Parathyroid adenoma (tissue), 2 donors: ENCODE results near the gene KRTAP5-1.

Experiments used
- H2AFZ ChIP-seq: fragments of 300-600 bp; sonication (generic); one replicate; pipeline ENCODE4 v1.7.0; 2017; ENCODE audit warnings: antibody characterized with exemption, mild to moderate bottlenecking
- H3K27ac ChIP-seq: fragments of 300-600 bp; sonication (generic); one replicate; pipeline ENCODE4 v1.7.0; 2017
- H3K27me3 ChIP-seq: fragments of 300-600 bp; sonication (generic); one replicate; pipeline ENCODE4 v1.7.0; 2017; ENCODE audit warnings: low read length; ENCODE audit not compliant: control insufficient read depth, insufficient read depth
- H3K36me3 ChIP-seq: fragments of 300-600 bp; sonication (generic); one replicate; pipeline ENCODE4 v1.7.0; 2017; ENCODE audit warnings: low read length; ENCODE audit not compliant: control insufficient read depth, insufficient read depth
- H3K4me1 ChIP-seq: fragments of 300-600 bp; sonication (generic); one replicate; pipeline ENCODE4 v1.7.0; 2017; ENCODE audit warnings: control low read depth
- H3K4me2 ChIP-seq: fragments of 300-600 bp; sonication (generic); one replicate; pipeline ENCODE4 v1.7.0; 2017; ENCODE audit warnings: low read length
- H3K4me3 ChIP-seq: fragments of 300-600 bp; sonication (generic); one replicate; pipeline ENCODE4 v1.7.0; 2017; ENCODE audit warnings: low read depth, low read length
- H3K79me2 ChIP-seq: fragments of 300-600 bp; sonication (generic); one replicate; pipeline ENCODE4 v1.7.0; 2017; ENCODE audit warnings: control low read depth
- H3K9ac ChIP-seq: fragments of 300-600 bp; sonication (generic); one replicate; pipeline ENCODE4 v1.7.0; 2017; ENCODE audit warnings: mild to moderate bottlenecking
- H3K9me3 ChIP-seq: fragments of 300-600 bp; sonication (generic); one replicate; pipeline ENCODE4 v1.7.0; 2017; ENCODE audit warnings: low read length; ENCODE audit not compliant: control insufficient read depth
- CTCF ChIP-seq: fragments of 300-600 bp; sonication (generic); IDR thresholded peaks from one replicate; pipeline ENCODE4 v1.7.0; 2017; ENCODE audit warnings: antibody characterized with exemption, mild to moderate bottlenecking
- donor health status: primary hyperparathyroidism.

The KRTAP5-1 gene

GRCh38 chr11:1567052-1567720, 17.9 kb downstream of the KRTAP5-1 start:
- no peaks in the 10 kb centered on the region for H3K4me1 ChIP-seq
- H3K36me3 ChIP-seq = no peaks in the 10 kb centered on the region
- no peak overlapping the region for H3K27ac ChIP-seq
- H3K79me2 ChIP-seq = no peaks in the 10 kb centered on the region
- H3K9ac ChIP-seq = no peak overlapping the region
- H3K27me3 ChIP-seq = no peaks in the 10 kb centered on the region
- H2AFZ ChIP-seq = no peak overlapping the region
- no peaks in the 10 kb centered on the region for H3K9me3 ChIP-seq
- TF ChIP-seq CTCF = no peak
- H3K4me3 ChIP-seq = no peak overlapping the region
- H3K4me2 ChIP-seq = no peak overlapping the region

DNA sequence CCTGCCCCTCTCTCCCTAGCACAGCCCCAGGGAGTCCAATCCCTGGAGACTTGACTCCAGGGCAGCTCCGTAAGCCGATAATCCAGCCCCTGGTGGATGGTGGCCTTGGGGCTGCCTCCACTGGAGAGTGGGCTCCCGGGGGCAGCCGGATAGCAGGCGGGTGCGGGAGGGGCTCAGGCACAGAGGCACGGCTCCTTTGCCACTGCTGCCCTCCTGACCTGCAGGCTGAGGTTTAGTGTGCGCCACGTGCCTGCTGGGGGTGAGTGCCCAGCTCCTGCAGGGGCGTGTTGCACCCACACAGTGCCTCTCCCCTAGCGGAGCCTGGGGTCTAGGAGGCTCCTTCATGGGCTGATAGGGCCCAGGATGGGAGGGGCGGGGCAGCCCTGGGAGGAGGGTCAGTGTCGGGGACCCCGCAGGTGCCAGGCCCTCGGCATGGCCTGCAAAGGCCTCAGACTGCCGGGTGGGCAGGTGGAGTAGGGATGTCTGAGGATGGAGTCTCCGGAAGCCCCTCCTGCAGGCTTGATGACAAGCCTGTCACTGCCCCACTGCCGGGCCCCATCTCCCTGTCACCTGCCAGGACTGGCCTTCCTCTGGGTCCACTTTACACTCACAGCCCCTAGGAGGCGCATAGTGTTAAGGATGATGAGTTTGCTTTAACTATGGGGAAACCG, 18.6 kb downstream of the KRTAP5-1 start:
- Histone ChIP-seq H3K27me3 (no peaks in the 10 kb centered on the region), H3K4me1 (no peaks in the 10 kb centered on the region), H3K36me3 (no peaks in the 10 kb centered on the region), H3K79me2 (no peaks in the 10 kb centered on the region), H3K9ac (no peak overlapping the region), H2AFZ (no peak overlapping the region), H3K27ac (no peak overlapping the region), H3K4me2 (no peak overlapping the region), H3K4me3 (no peak overlapping the region), H3K9me3 (no peaks in the 10 kb centered on the region)
- TF ChIP-seq CTCF = no peak

- no peaks in the 10 kb centered on the region for H3K9me3 ChIP-seq
- H3K27me3 ChIP-seq = no peaks in the 10 kb centered on the region
- no peaks in the 10 kb centered on the region for H3K79me2 ChIP-seq
- no peaks in the 10 kb centered on the region for H3K4me1 ChIP-seq
- H3K4me3 ChIP-seq = no peak overlapping the region
- no peak overlapping the region for H3K27ac ChIP-seq
- no peak overlapping the region for H3K9ac ChIP-seq
- H2AFZ ChIP-seq = no peak overlapping the region
- no peak overlapping the region for H3K4me2 ChIP-seq
- TF ChIP-seq CTCF = no peak
- H3K36me3 ChIP-seq = no peaks in the 10 kb centered on the region
Measured at GRCh38 chr11:1565904-1566247, 19.2 kb downstream of the KRTAP5-1 start.

DNA sequence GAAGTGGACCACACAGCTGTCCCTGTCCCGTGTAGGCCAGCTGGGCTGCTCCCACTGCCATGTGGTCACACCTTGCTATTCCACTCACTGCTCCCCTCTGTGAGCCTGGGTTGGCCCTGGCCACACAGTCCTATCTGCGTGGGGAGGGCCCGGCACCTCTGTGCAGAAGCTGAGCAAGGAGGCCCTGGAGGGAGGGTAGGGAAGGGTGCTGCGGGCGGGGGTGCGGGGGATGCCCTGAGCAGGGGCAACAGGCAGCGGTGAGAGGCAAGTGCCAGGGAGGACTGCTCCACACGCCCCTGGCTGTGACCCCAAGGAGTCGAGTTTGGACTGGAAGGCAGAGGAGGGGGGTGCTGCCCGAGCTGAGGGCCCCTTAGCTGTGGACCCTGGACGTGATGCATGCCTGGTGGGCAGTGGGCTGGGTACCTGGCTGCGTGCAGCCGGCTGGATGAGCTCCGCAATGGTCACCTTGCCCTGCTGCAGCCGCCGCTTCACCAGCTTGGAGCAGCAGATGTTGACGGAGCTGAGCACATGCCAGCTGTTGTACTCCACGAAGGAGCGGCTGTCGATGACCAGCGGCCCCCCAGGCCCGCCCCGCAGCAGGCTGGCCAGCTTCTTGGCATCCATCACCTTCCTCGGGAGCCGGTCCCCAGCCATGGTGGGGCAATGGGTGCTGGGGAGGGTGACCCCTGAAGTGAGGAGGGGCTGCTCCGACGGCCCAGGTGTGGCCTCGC, 19.7 kb downstream of the KRTAP5-1 start:
- H2AFZ ChIP-seq = no peak overlapping the region
- H3K36me3 ChIP-seq = no peaks in the 10 kb centered on the region
- H3K9me3 ChIP-seq = no peaks in the 10 kb centered on the region
- H3K4me3 ChIP-seq = no peak overlapping the region
- no peak overlapping the region for H3K9ac ChIP-seq
- H3K4me2 ChIP-seq = no peak overlapping the region
- TF ChIP-seq CTCF = no peak
- no peaks in the 10 kb centered on the region for H3K27me3 ChIP-seq
- H3K27ac ChIP-seq = no peak overlapping the region
- H3K79me2 ChIP-seq = no peaks in the 10 kb centered on the region
- H3K4me1 ChIP-seq = no peaks in the 10 kb centered on the region
